ENCODE measurements around the gene PANX2. TPM values are rescaled to one million over a fixed set of nuclear protein-coding genes. Genes with fewer than 3 reads are reported as not detected.

The PANX2 gene
- total and polyA plus RNA-seq, 2 of the 13 experiments (the other 11 are each of a cell fraction or from before 2014, with no cell fraction given), result 0.15 to 1.1 TPM

DNA sequence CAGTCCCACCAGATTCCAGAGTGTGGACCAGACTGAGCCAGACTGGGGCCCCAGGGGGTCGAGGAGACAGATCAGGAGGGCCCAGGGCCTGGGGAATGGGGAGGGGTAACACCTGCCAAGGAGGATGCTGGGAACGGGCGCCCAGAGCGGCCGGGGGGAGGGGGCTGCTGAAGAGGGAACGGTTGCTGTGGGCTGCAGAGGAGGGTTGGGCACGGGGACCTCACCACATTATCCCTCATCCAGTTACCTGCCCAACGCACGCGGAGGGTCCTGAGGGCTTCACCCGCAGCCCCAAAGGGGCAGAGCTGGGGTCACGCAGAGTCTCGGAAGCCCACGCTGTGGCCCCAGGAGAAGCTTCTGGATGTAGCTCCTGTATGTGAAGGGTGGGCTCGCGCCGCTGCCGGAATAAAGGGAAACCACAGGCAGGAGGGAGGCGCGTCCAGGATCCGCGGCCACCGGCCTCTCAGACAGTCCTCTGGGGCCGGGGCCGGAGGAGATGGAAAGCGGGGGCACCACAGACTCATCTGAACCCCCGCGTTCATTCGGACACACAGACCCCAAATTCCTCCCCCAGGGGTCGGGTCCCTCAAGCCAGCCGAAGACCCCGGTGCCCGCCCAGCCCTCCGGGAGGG, 29.4 kb downstream of the PANX2 start (continued):
- TF ChIP-seq, protein P1, sequence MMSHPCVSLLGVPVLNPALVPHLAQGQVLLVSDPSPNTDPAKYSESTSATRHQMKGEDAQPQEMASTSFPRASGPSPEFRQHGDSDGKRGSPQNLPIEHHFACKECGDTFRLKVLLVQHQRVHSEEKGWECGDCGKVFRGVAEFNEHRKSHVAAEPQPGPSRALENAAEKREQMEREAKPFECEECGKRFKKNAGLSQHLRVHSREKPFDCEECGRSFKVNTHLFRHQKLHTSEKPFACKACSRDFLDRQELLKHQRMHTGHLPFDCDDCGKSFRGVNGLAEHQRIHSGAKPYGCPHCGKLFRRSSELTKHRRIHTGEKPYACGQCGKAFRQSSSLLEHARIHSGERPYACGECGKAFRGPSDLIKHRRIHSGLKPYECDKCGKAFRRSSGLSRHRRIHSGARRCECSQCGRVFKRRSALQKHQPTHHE (CRISPR knock-in tag; IDR thresholded peaks at IDR 0.05; ENCODE audit: borderline replicate concordance), result no peak
- no peak for TF ChIP-seq MYNN (CRISPR knock-in tag; IDR thresholded peaks at IDR 0.05; ENCODE audit: low read depth)
- TF ChIP-seq ZNF253 (CRISPR knock-in tag; IDR thresholded peaks at IDR 0.05; ENCODE audit: borderline replicate concordance), result no peak
- TF ChIP-seq GPN1 (CRISPR knock-in tag; IDR thresholded peaks at IDR 0.05; ENCODE audit: borderline replicate concordance), result no peak
- no peak for TF ChIP-seq HNRNPK (IDR thresholded peaks at IDR 0.05; ENCODE audit: low read depth, low read length, poor library complexity, severe bottlenecking)
- no peak for TF ChIP-seq ZFP36L2 (CRISPR knock-in tag; IDR thresholded peaks at IDR 0.05)
- TF ChIP-seq HMG20A (CRISPR knock-in tag; IDR thresholded peaks at IDR 0.05; ENCODE audit: borderline replicate concordance), result no peak
- TF ChIP-seq, protein P2, sequence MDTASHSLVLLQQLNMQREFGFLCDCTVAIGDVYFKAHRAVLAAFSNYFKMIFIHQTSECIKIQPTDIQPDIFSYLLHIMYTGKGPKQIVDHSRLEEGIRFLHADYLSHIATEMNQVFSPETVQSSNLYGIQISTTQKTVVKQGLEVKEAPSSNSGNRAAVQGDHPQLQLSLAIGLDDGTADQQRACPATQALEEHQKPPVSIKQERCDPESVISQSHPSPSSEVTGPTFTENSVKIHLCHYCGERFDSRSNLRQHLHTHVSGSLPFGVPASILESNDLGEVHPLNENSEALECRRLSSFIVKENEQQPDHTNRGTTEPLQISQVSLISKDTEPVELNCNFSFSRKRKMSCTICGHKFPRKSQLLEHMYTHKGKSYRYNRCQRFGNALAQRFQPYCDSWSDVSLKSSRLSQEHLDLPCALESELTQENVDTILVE (CRISPR knock-in tag; IDR thresholded peaks at IDR 0.05), result no peak
- TF ChIP-seq, protein P3, sequence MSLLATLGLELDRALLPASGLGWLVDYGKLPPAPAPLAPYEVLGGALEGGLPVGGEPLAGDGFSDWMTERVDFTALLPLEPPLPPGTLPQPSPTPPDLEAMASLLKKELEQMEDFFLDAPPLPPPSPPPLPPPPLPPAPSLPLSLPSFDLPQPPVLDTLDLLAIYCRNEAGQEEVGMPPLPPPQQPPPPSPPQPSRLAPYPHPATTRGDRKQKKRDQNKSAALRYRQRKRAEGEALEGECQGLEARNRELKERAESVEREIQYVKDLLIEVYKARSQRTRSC (CRISPR knock-in tag; IDR thresholded peaks at IDR 0.05; ENCODE audit: low read depth), result no peak
- TF ChIP-seq, protein P4, sequence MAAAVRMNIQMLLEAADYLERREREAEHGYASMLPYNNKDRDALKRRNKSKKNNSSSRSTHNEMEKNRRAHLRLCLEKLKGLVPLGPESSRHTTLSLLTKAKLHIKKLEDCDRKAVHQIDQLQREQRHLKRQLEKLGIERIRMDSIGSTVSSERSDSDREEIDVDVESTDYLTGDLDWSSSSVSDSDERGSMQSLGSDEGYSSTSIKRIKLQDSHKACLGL (CRISPR knock-in tag; IDR thresholded peaks at IDR 0.05), result no peak
- no peak for TF ChIP-seq ZNF274 (CRISPR knock-in tag; IDR thresholded peaks at IDR 0.05)
- TF ChIP-seq, protein P5, sequence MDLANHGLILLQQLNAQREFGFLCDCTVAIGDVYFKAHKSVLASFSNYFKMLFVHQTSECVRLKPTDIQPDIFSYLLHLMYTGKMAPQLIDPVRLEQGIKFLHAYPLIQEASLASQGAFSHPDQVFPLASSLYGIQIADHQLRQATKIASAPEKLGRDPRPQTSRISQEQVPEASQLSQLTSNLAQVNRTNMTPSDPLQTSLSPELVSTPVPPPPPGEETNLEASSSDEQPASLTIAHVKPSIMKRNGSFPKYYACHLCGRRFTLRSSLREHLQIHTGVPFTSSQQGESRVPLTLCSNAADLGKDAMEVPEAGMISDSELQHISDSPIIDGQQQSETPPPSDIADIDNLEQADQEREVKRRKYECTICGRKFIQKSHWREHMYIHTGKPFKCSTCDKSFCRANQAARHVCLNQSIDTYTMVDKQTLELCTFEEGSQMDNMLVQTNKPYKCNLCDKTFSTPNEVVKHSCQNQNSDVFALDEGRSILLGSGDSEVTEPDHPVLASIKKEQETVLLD (CRISPR knock-in tag; IDR thresholded peaks at IDR 0.05; ENCODE audit: low read depth), result no peak
- no peak for TF ChIP-seq HHEX (CRISPR knock-in tag; IDR thresholded peaks at IDR 0.05)
- TF ChIP-seq ZSCAN20 (CRISPR knock-in tag; IDR thresholded peaks at IDR 0.05; ENCODE audit: borderline replicate concordance), result no peak
- TF ChIP-seq ZNF883 (CRISPR knock-in tag; IDR thresholded peaks at IDR 0.05; ENCODE audit: not compliant biosample characterization), result no peak
- no peak for TF ChIP-seq EED (CRISPR knock-in tag; IDR thresholded peaks at IDR 0.05)
- TF ChIP-seq, protein P6, sequence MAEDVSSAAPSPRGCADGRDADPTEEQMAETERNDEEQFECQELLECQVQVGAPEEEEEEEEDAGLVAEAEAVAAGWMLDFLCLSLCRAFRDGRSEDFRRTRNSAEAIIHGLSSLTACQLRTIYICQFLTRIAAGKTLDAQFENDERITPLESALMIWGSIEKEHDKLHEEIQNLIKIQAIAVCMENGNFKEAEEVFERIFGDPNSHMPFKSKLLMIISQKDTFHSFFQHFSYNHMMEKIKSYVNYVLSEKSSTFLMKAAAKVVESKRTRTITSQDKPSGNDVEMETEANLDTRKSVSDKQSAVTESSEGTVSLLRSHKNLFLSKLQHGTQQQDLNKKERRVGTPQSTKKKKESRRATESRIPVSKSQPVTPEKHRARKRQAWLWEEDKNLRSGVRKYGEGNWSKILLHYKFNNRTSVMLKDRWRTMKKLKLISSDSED (CRISPR knock-in tag; IDR thresholded peaks at IDR 0.05), result no peak
- TF ChIP-seq ZEB1 (IDR thresholded peaks at IDR 0.05; ENCODE audit: insufficient replicate concordance, low read depth), result no peak
- TF ChIP-seq JUND (CRISPR knock-in tag; IDR thresholded peaks at IDR 0.05), result no peak
- TF ChIP-seq AGO1 (IDR thresholded peaks at IDR 0.05; ENCODE audit: low read depth, low read length, poor library complexity, severe bottlenecking), result peak; percentile 88
- no peak for TF ChIP-seq ZNF12 (CRISPR knock-in tag; IDR thresholded peaks at IDR 0.05)
- TF ChIP-seq, protein P7, sequence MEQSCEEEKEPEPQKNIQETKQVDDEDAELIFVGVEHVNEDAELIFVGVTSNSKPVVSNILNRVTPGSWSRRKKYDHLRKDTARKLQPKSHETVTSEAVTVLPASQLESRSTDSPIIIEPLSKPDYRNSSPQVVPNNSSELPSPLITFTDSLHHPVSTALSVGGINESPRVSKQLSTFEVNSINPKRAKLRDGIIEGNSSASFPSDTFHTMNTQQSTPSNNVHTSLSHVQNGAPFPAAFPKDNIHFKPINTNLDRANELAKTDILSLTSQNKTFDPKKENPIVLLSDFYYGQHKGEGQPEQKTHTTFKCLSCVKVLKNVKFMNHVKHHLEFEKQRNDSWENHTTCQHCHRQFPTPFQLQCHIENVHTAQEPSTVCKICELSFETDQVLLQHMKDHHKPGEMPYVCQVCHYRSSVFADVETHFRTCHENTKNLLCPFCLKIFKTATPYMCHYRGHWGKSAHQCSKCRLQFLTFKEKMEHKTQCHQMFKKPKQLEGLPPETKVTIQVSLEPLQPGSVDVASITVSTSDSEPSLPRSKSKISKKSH (CRISPR knock-in tag; IDR thresholded peaks at IDR 0.05; ENCODE audit: borderline replicate concordance), result no peak
- no peak for TF ChIP-seq MIXL1 (CRISPR knock-in tag; IDR thresholded peaks at IDR 0.05)

Data from HepG2 (cell line).